ENCODE measurements around the gene DTNB.
"Not testable (repeated sequence)": the region's sequence is repeated elsewhere in the genome, so short reads cannot be mapped to it uniquely, and the experiment has no call there.

The DTNB gene

DNA sequence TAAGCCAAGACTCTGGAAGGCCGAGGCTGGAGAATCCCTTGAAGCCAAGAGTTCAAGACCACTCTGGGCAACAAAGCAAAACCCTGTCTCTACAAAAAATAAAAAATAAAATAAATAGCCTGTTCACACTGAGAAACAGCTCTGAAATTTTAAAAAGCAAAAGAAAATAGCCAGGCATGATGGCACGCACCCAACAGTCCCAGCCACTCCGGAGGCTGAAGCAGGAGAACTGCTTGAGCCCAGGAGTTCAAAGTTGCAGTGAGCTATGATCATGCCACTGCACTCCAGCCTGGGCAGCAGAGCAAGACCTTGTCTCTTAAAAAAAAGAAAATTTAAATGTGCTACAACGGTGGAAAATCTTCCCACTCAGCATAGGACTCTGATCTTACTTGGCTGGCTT, 52.7 kb downstream of the DTNB start:
- no peak for DNase-seq

DNA sequence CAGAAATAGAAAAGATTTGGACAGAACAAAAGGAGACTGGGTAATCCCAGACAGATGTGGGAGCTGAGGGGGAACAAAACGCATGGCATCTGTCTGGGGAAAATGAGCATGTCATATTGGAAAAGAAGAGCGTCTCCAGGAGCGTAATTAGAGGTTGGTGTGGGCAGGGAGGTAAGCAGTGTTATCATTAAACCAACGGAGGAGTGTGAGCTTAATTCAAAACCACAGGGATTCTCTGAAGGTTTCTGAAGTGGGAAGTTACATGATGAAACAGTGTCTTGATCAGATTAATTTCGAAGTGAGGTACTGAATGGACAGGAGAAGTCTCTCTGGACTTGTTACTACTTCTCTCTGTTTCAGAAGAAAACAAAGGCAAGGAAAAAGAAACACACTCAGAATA, 53.3 kb downstream of the DTNB start:
- DNase-seq, result no peak

GRCh38 chr2:25619185-25619584, 54.2 kb downstream of the DTNB start:
- no peak for DNase-seq

GRCh38 chr2:25618676-25619075, 54.7 kb downstream of the DTNB start:
- DNase-seq, result peak; percentile 85 to 87

- DNase-seq, result peak in 1 of 2 experiments; percentile 7
These were observed 55.3 kb downstream of the DTNB start for GRCh38 chr2:25617948-25618646.

- DNase-seq, result no peak
These were observed 57.5 kb downstream of the DTNB start for GRCh38 chr2:25615920-25616319.

GRCh38 chr2:25615386-25615785, 58.0 kb downstream of the DTNB start:
- no peak for DNase-seq

DNA sequence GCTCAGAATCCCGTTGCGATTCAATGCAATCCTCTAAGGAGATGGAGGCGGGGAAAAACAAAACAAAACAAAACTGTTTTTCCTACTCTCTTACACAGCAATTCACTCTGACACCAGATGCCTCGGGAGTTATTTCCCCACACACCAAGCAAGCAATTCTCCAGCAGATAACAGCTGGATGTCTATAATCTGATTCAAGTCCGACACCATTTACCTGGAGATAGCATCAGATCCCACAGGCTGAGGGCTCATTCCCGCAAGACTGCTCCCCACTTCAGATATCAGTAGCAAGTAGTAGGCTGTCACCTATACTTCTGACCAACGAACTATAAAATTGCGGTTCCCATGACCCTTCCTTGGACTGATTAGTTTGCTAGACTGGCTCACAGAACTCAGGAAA, 58.7 kb downstream of the DTNB start:
- DNase-seq, result no peak

DNA sequence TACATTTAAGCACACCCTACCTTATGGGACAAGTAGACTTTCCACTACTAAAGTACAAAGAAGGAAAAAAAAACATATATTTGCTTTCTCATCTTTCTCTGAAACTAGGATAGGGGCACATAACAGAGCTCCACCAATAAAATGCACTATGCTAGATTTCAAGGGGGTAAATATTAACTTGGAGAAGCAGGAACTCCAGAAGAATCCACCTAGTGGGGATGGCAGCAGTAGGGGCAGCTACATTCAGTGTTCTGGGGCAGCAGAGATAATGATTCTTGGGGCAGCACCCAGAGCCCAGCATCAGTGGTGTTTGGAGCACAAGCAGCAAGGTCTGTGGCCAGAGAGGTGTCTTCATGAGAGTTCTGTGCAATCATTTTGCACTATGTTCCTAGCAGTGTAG, 64.7 kb downstream of the DTNB start:
- DNase-seq, result no peak

- peak; percentile 3 to 8 for DNase-seq
These were observed 66.5 kb downstream of the DTNB start for GRCh38 chr2:25606892-25607291.

GRCh38 chr2:25602333-25602723, 71.0 kb downstream of the DTNB start:
- no peak for DNase-seq

- DNase-seq, result not testable (repeated sequence)
These were observed 71.6 kb downstream of the DTNB start for GRCh38 chr2:25601711-25602332.

- DNase-seq, result no peak
These were observed 74.5 kb downstream of the DTNB start for GRCh38 chr2:25598911-25599310.

- no peak for DNase-seq
These were observed 75.0 kb downstream of the DTNB start for GRCh38 chr2:25598332-25598731.

GRCh38 chr2:25597881-25598280, 75.5 kb downstream of the DTNB start:
- DNase-seq, result no peak

- no peak for DNase-seq
These were observed 76.7 kb downstream of the DTNB start for GRCh38 chr2:25596516-25597244.

DNA sequence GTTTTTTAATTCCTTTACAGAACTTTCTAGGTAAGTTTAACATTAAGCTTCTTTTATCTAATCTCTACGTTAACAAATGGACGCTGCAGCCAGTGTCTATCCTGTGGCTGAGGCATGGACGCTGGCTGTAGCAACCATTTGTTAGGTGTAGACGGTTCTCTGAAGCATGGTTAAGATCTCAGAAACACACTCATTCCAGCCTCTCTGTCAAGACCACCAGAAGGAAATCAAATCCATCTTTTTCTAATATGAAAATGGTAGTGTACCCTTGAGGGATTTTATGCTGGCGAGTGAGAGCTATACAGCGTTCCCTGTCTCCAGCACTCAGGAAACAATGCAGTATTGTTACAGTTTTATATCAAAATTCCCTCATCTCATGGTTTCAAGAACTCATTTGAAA, 78.0 kb downstream of the DTNB start:
- no peak for DNase-seq

GRCh38 chr2:25594991-25595390, 78.4 kb downstream of the DTNB start:
- DNase-seq, result no peak

DNA sequence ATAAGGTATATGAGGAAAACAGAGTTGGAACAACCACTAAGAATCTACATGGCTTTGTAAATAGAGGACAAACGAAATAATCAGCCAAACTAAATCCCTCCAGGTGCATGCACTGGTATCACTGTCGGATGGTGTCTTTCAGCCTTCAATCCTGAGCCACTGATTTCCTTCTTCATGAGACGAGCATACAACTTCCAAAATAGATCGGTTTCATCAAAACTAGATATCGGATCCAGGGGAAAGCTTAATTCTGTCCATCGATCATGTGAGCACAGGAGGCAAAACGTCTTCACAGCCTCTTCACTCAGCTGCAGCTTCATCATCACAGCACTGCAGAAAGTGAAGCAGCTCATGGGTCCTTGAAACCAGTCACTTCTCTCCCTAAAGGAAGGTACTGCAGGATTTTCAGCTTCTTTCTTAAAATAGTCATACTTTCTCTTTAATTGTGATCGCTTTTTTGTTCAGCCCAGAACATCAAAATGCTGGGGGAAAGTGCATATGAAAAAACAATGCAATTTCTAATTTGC, 80.5 kb downstream of the DTNB start:
- no peak for DNase-seq

DNA sequence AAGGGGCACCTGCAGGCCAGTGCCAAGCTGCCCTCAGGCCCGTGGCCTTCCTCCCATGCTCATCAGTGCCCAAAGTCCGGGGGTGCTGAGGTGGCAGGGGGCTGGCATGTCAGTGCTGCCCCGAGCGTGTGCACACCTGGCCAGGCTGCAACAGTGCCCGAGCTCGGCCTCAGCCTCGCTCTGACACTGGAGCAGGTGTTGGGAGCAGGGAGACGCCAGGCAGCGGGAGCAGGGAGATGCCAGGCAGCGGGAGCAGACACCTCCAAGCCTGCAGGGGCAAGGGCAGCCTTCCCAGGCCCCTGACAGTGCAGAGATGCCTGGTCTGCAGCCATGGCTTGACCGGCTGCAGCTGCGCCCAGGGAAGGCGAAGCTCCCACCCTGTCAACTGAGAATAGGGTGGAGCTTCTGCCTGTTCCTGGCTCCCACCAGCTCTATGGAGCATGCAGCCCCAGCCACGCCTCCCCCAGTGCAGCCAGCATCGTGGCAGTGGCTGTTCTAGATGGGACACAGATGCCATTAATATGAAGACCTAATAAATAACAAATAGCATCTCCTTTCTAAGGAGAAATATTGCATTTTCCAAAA, 82.4 kb downstream of the DTNB start:
- no peak for DNase-seq

GRCh38 chr2:25589676-25590205, 83.6 kb downstream of the DTNB start:
- no peak for DNase-seq

DNA sequence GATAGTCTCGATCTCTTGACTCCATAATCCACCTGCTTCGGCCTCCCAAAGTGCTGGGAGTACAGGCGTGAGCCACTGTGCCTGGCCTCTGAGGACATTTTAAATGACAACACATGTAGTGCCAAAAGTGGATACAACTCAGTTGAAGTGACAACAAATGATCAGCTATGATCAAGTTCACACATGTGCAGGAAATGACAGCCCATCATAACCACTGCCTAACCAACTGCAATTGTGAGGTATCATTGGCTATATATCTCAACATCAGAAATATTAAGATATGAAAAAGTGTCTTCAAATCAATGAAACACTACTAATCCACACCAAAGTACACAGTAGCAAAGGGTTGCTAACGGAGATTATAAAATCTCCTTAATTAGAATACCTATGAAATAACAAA, 84.8 kb downstream of the DTNB start:
- DNase-seq, result no peak

GRCh38 chr2:25587361-25587760, 86.0 kb downstream of the DTNB start:
- DNase-seq, result no peak
